ENCODE measurements around the gene CIAO3.
"Not testable (repeated sequence)": the region's sequence is repeated elsewhere in the genome, so short reads cannot be mapped to it uniquely, and the experiment has no call there.

CIAO3 gene

GRCh38 chr16:721765-722540, 18.8 kb downstream of the CIAO3 start:
- DNase-seq, result peak; percentile 74

DNA sequence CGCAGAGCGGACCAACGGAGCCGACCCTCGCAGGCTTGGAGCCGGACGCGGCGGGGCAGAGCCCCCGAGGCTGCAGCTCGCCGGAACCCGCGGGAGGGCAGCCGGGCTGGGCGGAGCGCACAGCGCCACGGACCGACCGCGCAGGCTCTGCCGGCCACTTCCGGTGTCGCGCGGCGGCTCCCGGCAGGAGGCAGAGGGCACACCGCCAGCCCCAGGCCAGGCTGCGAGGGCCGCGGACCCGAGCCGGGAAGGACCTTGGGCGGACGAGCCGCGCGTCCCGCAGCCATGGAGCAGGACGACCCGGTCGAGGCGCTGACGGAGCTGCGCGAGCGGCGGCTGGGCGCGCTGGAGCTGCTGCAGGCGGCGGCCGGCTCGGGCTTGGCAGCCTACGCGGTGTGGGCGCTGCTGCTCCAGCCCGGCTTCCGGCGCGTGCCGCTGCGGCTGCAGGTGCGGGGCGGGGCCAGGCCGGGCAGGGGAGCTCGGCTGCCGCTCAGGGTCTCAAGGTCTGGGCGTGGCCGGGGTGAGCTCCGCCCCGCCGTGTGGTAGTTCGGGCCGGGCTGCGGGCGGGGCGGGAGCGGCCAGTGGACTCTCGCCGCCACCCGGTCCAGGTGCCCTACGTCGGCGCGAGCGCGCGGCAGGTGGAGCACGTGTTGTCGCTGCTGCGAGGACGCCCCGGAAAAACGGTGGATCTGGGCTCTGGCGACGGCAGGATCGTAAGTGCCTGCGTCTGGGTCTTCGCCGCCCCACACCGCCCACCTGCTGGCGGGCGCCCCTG, 19.6 kb downstream of the CIAO3 start, which contains the start of gene ANTKMT:
TSS of gene ANTKMT (plus strand) at position 157 of the 775 bp plus-strand sequence. CDS start at position 286, 129 bp downstream.
- DNase-seq, result peak; percentile 92

DNA sequence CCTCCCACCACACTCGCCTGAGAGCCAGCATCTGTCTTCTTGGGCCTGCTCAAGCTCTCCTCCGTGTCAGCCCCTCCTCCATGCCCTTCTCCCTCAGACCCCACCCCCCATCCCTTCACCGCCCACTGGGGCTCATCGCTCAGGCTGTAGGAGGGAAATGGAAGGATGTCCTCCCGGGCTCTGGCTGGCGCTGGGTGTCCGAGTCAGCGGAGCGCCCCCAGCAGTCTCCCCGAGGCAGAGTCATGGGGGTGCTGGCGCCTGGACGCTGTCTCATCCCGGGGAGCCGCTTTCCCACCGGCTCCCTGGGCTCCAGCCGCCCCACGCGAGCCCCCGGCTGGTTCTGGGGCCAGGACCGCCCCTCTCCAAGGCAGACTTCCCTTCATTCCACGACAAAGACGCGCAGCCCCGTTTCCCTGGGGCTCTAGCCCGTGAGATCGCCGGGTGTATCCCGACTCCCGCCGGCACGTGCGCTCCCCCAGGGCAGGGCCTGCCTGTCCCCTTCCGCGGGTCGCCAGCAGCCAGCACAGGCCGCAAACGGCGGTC, 20.3 kb downstream of the CIAO3 start:
- peak; percentile 85 for DNase-seq

GRCh38 chr16:719815-720446, 20.9 kb downstream of the CIAO3 start:
- peak; percentile 73 for DNase-seq

DNA sequence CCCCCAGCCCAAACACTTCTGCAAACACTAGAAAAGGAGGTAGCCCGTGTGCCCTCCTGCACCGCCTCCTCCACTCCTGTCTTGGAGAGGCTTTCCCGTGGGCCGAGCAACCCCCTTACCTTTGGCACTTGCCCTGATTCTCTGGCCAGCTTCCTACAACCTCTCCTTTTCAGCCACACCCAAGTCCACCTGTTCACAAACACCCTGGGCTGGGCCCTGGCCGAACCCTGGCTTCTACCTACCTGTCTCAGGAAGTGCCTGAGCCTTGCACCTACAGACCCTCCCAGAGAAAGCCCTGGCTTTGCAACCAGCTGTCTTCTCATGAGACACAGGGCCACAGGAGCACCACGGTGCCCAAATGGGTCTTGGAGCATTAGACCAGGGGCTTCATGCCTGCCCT, 21.9 kb downstream of the CIAO3 start:
- no peak for DNase-seq

DNA sequence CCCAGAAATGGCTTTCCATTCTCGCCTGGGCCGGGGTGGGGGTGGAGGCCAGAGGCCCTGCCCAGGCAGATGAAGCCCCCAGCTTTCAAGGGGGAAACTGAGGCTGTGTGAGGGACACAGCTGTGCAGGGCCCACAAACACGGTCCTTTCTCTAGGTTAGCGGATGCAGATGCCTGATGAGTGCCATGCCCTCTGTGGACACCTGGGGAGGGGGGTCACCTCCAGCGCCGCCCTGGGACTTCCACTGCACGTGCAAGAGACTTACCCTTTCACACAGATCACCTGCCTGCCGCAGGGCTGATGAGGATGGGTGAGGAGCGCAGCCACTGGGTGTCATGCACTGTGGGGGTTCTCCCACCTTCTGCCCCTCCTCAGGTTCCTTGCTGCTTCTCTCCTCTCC, 22.4 kb downstream of the CIAO3 start:
- DNase-seq, result no peak

GRCh38 chr16:717450-718245, 23.1 kb downstream of the CIAO3 start:
- no peak for DNase-seq

DNA sequence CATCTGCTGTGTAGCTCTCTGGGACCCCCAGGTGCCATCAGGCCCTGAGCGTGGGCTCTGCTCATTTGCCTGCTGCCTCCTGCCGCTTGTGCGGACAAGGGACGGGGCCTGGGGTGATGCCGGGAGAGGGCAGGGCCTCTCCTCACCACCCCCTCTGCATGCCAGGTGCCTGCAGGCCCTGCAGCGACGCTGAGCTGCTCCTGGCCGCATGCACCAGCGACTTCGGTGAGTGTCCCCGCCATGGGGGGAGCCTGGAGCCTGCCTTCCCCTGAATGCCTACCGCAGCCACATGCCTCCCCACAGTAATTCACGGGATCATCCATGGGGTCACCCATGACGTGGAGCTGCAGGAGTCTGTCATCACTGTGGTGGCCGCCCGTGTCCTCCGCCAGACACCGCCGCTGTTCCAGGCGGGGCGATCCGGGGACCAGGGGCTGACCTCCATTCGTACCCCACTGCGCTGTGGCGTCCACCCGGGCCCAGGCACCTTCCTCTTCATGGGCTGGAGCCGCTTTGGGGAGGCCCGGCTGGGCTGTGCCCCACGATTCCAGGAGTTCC, 23.9 kb downstream of the CIAO3 start:
- DNase-seq, result no peak

- no peak for DNase-seq
These were observed 24.6 kb downstream of the CIAO3 start for GRCh38 chr16:716200-716568.

DNA sequence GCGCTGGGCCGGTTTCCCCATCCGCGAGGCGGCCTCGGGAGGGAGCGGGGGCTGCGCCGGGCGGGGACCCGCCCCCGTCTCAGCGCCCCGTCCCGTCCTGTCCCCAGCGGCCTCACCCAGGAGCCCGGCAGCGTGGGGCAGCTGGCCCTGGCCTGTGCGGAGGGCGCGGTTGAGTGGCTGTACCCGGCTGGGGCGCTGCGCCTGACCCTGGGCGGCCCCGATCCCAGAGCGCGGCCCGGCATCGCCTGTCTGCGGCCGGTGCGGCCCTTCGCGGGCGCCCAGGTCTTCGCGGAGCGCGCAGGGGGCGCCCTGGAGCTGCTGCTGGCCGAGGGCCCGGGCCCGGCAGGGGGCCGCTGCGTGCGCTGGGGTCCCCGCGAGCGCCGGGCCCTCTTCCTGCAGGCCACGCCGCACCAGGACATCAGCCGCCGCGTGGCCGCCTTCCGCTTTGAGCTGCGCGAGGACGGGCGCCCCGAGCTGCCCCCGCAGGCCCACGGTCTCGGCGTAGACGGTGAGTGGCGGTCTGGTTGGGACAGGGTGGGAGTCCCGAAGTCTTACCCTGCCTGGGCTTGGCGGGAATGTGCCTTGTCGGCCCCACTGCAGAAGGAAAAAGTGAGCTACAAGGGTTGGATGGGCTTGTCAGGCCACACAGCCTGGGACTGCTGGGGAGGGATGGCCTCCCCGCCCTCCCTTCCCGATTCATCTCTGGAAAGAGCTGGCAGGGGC, 25.2 kb downstream of the CIAO3 start:
- peak; percentile 82 for DNase-seq

DNA sequence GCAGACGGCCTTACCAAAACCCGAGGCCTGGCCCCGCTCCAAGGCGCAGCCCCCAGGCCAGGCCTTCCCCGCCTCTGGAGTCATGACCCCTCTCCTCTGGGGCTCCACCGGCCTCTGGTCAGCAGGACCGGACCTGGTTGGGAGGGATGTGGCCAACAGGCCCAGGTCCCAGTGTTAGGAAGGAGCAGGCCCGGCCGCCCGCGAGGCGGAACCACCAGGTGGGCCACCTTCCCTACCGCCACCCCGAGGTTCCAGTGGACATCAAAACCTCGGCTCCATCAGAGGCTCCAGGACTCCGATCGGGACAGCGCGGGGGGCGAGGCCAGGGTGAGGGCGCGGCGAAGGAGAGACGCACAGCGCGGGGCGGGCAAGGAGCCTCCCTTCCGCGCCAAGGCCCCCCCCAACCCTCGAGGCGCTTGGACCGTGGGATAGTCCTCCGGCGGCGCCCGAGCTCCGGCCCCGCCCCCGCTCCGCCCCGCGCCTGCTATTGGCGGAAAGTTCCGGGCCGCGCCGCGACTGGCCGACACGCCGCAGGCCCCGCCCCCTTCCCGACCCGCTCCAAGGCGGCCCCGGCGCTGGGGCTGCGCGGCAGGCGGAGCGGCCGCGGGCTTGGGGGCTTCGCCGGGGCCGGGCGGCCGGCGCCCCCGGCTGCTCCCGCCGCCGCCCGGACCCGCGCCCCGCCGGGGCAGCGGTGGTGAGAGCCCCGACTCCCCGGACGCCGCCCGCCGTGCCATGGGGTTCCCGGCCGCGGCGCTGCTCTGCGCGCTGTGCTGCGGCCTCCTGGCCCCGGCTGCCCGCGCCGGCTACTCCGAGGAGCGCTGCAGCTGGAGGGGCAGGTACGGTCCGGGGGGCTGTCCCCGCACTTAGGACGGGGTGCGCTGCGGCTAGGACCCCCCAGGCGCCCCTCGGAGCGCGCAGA, 26.0 kb downstream of the CIAO3 start, which contains the start of gene METRN:
TSS of gene METRN (plus strand) at position 561 of the 919 bp plus-strand sequence. CDS start at position 733, 172 bp downstream.
- peak; percentile 96 for DNase-seq

DNA sequence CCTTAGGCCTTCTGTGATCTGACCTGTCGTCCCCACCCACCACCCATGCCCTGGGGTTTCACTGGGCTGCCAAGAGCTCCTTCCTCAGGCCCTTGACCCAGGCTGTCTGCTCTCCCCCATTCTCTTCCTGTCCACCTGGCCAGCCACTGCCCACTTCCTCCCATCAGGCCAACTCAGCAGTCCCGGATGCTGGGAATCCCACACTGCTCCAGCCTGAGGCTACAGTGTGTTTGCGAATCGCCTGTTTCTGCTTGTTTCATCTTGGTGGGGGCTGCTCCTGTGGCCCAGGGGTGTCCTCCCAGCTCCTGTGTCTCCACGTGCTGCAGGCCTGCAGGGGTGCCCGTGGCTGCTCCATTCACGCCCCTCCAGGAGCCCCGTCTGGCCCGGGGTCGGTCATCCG, 26.7 kb downstream of the CIAO3 start:
- no peak for DNase-seq

GRCh38 chr16:712740-713250, 28.0 kb downstream of the CIAO3 start:
- not testable (repeated sequence) for DNase-seq

GRCh38 chr16:711548-712320, 29.1 kb downstream of the CIAO3 start:
- DNase-seq, result peak; percentile 94

DNA sequence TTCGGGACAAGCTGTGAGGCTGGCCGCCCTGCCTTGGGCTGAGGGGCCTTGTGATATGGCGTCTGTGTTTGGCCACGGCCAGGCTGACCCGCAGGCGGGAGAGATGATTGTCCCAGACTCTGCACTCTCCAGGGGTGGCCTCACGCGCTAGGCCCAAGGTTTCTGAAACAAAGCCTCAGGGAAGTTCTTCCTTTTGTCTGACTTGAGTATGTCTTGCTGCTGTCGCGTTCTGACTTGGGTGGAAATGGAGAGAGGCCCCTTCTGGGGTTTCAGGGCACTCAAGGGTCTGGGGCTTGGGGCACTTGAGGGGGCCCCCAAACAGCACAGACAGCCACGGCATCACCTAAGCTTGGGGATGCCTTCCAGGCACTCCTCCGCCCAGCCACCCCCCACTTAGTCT, 29.7 kb downstream of the CIAO3 start:
- DNase-seq, result no peak

- no peak for DNase-seq
These were observed 30.2 kb downstream of the CIAO3 start for GRCh38 chr16:710500-711075.

DNA sequence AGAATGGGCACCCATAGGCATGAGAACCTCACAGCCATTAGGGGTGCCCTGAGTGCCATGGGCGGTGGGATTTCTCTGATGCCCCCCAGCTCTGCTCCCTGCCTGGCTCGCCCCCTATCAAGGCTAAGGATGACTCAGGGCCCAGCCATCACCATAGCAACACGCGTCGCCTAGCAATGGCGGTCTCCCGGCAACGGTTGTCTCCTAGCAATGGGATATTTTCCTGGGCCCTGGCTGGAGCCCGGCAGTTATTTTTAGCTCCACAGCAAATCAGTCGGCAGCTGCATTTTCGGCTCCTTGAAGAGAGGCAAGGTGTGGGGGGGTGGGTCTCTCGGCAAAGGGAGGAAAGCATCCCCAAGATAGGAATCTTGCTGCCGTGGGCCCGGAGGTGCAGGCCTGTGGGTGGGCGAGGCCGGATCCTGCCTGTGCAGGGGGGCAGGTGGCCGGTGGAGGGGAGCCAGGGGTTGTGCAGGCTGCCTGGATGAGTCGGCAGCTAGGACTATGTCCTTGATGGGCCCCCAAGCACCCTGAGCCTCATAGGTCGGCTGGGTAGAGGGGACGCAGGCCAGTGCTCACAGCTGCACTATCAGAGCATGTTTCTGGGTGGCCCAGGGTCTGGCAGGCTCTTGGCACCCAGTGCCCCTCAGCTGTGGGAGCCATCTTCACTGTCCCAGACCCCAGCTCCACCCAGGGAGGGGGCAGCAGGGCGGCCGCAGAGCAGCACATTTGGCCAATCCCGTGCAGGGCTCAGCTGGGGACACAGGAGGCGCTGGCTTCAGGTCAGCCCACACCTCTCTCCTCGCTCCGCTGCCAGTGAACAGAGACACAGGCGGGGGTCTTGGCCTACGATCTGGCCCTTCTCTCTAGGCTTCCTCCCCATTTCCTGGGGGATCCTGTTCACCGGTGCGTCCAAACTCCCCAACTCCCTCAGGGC, 31.0 kb downstream of the CIAO3 start:
- no peak for DNase-seq

- no peak for DNase-seq
These were observed 31.8 kb downstream of the CIAO3 start for GRCh38 chr16:708959-709358.

Measured in activated CD8-positive, alpha-beta memory T cell treated with anti-CD3 and anti-CD28 coated beads for 24 hours (primary cell).